Thyroid gland (tissue), 4 donors: ENCODE results near the gene KLF7. TPM values are rescaled to one million over a fixed set of nuclear protein-coding genes. Genes with fewer than 3 reads are reported as not detected.

Experiments
- DNase-seq, 2 donors: peaks; one replicate each; pipeline ENCODE4 v3.0.0-alpha.2; 2019
- H3K27ac ChIP-seq, 3 donors: fragments of 200-600 bp; sonication (generic); 1 replicate in 2 of 3; 2 replicates in 1 of 3; pipeline ENCODE4 v1.5.1; 2016 to 2019; ENCODE audit warnings: mild to moderate bottlenecking in 1 of 3, moderate library complexity in 1 of 3
- H3K27me3 ChIP-seq: fragments of 200-600 bp; sonication (generic); one replicate; pipeline ENCODE4 v1.5.1; 2019
- H3K36me3 ChIP-seq, 2 donors: fragments of 200-600 bp; sonication (generic); one replicate each; pipeline ENCODE4 v1.5.1; 2016 to 2019
- H3K4me1 ChIP-seq, 2 donors: fragments of 200-600 bp; sonication (generic); one replicate each; pipeline ENCODE4 v1.5.1; 2017 to 2019
- H3K4me3 ChIP-seq, 3 donors: fragments of 200-600 bp; sonication (generic); replicated peaks in 1 of 3; 1 replicate in 2 of 3; 2 replicates in 1 of 3; pipeline ENCODE4 v1.5.1; 2016; ENCODE audit warnings: mild to moderate bottlenecking in 1 of 3
- H3K9me3 ChIP-seq: fragments of 200-600 bp; sonication (generic); one replicate; pipeline ENCODE4 v1.5.1; 2017
- CTCF ChIP-seq, 6 experiments: fragments of 200-600 bp in 3 of 6; fragments of 450-650 bp in 3 of 6; sonication (generic) in 3 of 6; IDR thresholded peaks; one replicate each; pipeline ENCODE4 v1.5.1; 2016 to 2019; ENCODE audit warnings: antibody characterized with exemption in 6 of 6, mild to moderate bottlenecking in 2 of 6, inconsistent platforms in 1 of 6, moderate library complexity in 1 of 6
- POLR2A ChIP-seq, 2 donors: fragments of 450-650 bp; IDR thresholded peaks; one replicate each; pipeline ENCODE4 v1.6.1; 2017; ENCODE audit warnings: antibody characterized with exemption in 2 of 2, mild to moderate bottlenecking in 2 of 2, moderate library complexity in 1 of 2
- WGBS, 2 donors: methylation state at CpG; one replicate each; pipeline ENCODE4 v1.1.5; 2017; 5-methylcytosine and 5-hydroxymethylcytosine counted together
- intact Hi-C: fragments of 100-400 bp; cut with DNase I; formaldehyde crosslinking; loops from one replicate; pipeline ENCODE4 v1.15.1; 2023
- total RNA-seq, 4 donors: library from RNA; depleted of rRNA; stranded (reverse); fragments of >200 nt; gene quantifications; one replicate each; pipeline ENCODE4 v1.2.3, GENCODE V29; 2016

The KLF7 gene
- total RNA-seq, 4 donors from 2014 or later: 19.4 to 29.5 (median 25.6) TPM

GRCh38 chr2:207049122-207049521, 116.6 kb downstream of the KLF7 start:
- TF ChIP-seq CTCF (IDR thresholded peaks at IDR 0.05): no peak
- no peak for TF ChIP-seq POLR2A (IDR thresholded peaks at IDR 0.05)
- intact Hi-C loops: no loop called here
- no peaks in the 10 kb centered on the region for H3K27me3 ChIP-seq
- H3K36me3 ChIP-seq: no peaks in the 10 kb centered on the region
- no peaks in the 10 kb centered on the region for H3K9me3 ChIP-seq
- H3K4me3 ChIP-seq: no peak overlapping the region
- H3K27ac ChIP-seq: no peak overlapping the region
- DNase-seq: no peak
- no peaks in the 10 kb centered on the region for H3K4me1 ChIP-seq
- 74 to 77% methylated on average over 5 of the region's 5 CpGs for WGBS, 2 donors

- Histone ChIP-seq H3K27me3 (no peaks in the 10 kb centered on the region), H3K36me3 (no peaks in the 10 kb centered on the region), H3K9me3 (no peaks in the 10 kb centered on the region), H3K27ac (no peak overlapping the region), H3K4me3 (no peak overlapping the region), H3K4me1 (no peaks in the 10 kb centered on the region)
- WGBS, 2 donors: 84 to 87% methylated on average over 5 of the region's 5 CpGs
- intact Hi-C loops: no loop called here
- TF ChIP-seq CTCF (IDR thresholded peaks at IDR 0.05) (no peak), POLR2A (IDR thresholded peaks at IDR 0.05) (no peak)
- no peak for DNase-seq
Observed at GRCh38 chr2:207048416-207048815, 117.3 kb downstream of the KLF7 start.

GRCh38 chr2:207046724-207047123, 119.0 kb downstream of the KLF7 start:
- intact Hi-C loops: no loop called here
- DNase-seq: no peak
- Histone ChIP-seq H3K27me3 (no peaks in the 10 kb centered on the region), H3K27ac (no peak overlapping the region), H3K4me3 (no peak overlapping the region), H3K4me1 (no peaks in the 10 kb centered on the region), H3K36me3 (no peaks in the 10 kb centered on the region), H3K9me3 (no peaks in the 10 kb centered on the region)
- 46 to 53% methylated on average over 5 of the region's 5 CpGs for WGBS, 2 donors
- no peak for TF ChIP-seq CTCF (IDR thresholded peaks at IDR 0.05)
- no peak for TF ChIP-seq POLR2A (IDR thresholded peaks at IDR 0.05)

DNA sequence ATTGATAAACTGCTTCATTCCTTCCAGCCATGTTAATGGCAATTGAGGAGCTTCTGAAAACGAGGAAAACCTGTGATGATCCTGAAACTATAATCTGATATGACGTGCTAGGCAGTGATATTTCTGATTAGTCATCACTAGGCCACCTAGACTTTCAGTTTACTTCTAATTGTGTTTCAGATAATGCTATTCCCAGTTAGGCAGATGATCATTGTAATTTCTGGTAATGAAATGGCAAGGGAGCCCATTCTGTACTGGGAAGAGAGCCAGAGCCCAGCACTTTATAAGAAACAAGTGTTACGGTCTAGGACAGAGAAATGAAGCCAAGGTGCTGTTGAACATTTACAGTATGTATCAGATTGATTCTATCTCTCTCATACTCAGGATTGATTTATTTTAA, 120.2 kb downstream of the KLF7 start:
- no peak for DNase-seq
- Histone ChIP-seq H3K36me3 (no peaks in the 10 kb centered on the region), H3K4me3 (no peak overlapping the region), H3K27me3 (no peaks in the 10 kb centered on the region), H3K4me1 (no peaks in the 10 kb centered on the region), H3K9me3 (no peaks in the 10 kb centered on the region), H3K27ac (no peak overlapping the region)
- intact Hi-C loops: no loop called here
- 77 to 80% methylated on average over 3 of the region's 3 CpGs for WGBS, 2 donors
- TF ChIP-seq POLR2A (IDR thresholded peaks at IDR 0.05): no peak
- no peak for TF ChIP-seq CTCF (IDR thresholded peaks at IDR 0.05)

GRCh38 chr2:207044379-207045362, 121.1 kb downstream of the KLF7 start:
- Histone ChIP-seq H3K4me1 (no peaks in the 10 kb centered on the region), H3K4me3 (no peak overlapping the region), H3K27ac (no peak overlapping the region), H3K9me3 (no peaks in the 10 kb centered on the region), H3K27me3 (no peaks in the 10 kb centered on the region), H3K36me3 (no peaks in the 10 kb centered on the region)
- intact Hi-C loops: no loop called here
- TF ChIP-seq CTCF (IDR thresholded peaks at IDR 0.05) (no peak), POLR2A (IDR thresholded peaks at IDR 0.05) (no peak)
- 88 to 94% methylated on average over 13 of the region's 13 CpGs for WGBS, 2 donors
- no peak for DNase-seq
